Sigmoid colon (tissue), 7 donors: ENCODE results near the gene CD226. TPM values are rescaled to one million over a fixed set of nuclear protein-coding genes. Genes with fewer than 3 reads are reported as not detected.

ENCODE experiments used
- DNase-seq: peaks from one replicate; pipeline ENCODE4 v3.0.0-alpha.2; 2019
- H3K27ac ChIP-seq, 4 donors: fragments of 200-600 bp; sonication (generic); one replicate each; pipeline ENCODE4 v1.5.1; 2016 to 2019; ENCODE audit warnings: mild to moderate bottlenecking in 1 of 4
- H3K27me3 ChIP-seq, 3 donors: fragments of 200-600 bp; sonication (generic); one replicate each; pipeline ENCODE4 v1.5.1; 2019; ENCODE audit warnings: mild to moderate bottlenecking in 1 of 3
- H3K36me3 ChIP-seq, 4 donors: fragments of 200-600 bp; sonication (generic); one replicate each; pipeline ENCODE4 v1.5.1; 2016 to 2019
- H3K4me1 ChIP-seq, 4 donors: fragments of 200-600 bp; sonication (generic); one replicate each; pipeline ENCODE4 v1.5.1; 2017 to 2019
- H3K4me3 ChIP-seq, 4 donors: fragments of 200-600 bp; sonication (generic); one replicate each; pipeline ENCODE4 v1.5.1; 2017 to 2019; ENCODE audit warnings: mild to moderate bottlenecking in 2 of 4, moderate library complexity in 1 of 4
- H3K9me3 ChIP-seq, 4 donors: fragments of 200-600 bp in 3 of 4; sonication (generic) in 3 of 4; one replicate each; pipeline versions ENCODE4 v1.5.1 to v1.6.1; 2013 to 2019
- CTCF ChIP-seq, 4 experiments: fragments of 450-650 bp in 3 of 4; fragments of 200-600 bp in 1 of 4; IDR thresholded peaks; one replicate each; pipeline ENCODE4 v1.5.1; 2016 to 2019; ENCODE audit warnings: antibody characterized with exemption in 4 of 4, mild to moderate bottlenecking in 3 of 4, moderate library complexity in 2 of 4
- EP300 ChIP-seq, 4 donors: sonication (generic); formaldehyde crosslinking; IDR thresholded peaks; one replicate each; pipeline ENCODE4 v1.6.1; 2017; ENCODE audit warnings: antibody characterized with exemption in 4 of 4
- POLR2A ChIP-seq, 2 donors: fragments of 450-650 bp; IDR thresholded peaks; one replicate each; pipeline ENCODE4 v1.6.1; 2016; ENCODE audit warnings: antibody characterized with exemption in 2 of 2, mild to moderate bottlenecking in 2 of 2, moderate library complexity in 2 of 2
- POLR2AphosphoS5 ChIP-seq, 4 donors: sonication (generic); formaldehyde crosslinking; IDR thresholded peaks; one replicate each; pipeline ENCODE4 v1.6.1; 2017; ENCODE audit warnings: antibody characterized with exemption in 4 of 4
- WGBS, 2 donors: extraction: QIAGEN DNeasy Blood & Tissue Kit; methylation state at CpG; one replicate each; pipeline ENCODE4 v1.1.7; 2013; 5-methylcytosine and 5-hydroxymethylcytosine counted together
- intact Hi-C: fragments of 100-400 bp; cut with DNase I; formaldehyde crosslinking; loops from one replicate; pipeline ENCODE4 v1.15.1; 2023
- polyA plus RNA-seq, 3 donors: library from polyadenylated mRNA; stranded (reverse); fragments of 200-250 nt; gene quantifications; one replicate each; pipeline ENCODE4 v1.2.3, GENCODE V29; 2013
- total RNA-seq, 4 donors: library from RNA; depleted of rRNA; stranded (reverse); fragments of >200 nt; gene quantifications; one replicate each; pipeline ENCODE4 v1.1.0, GENCODE V29; 2016
- donor health status: healthy with polysubstance abuse.
- donor health status: Bipolar disorder and iron deficiency.
- donor health status: healthy.

CD226 gene
- total and polyA plus RNA-seq, 7 donors: under 0.01 to 2.4 (median 0.55) TPM

GRCh38 chr18:69817335-69817940, 130.2 kb downstream of the CD226 start:
- H3K4me3 ChIP-seq: no peak overlapping the region
- intact Hi-C loops: no loop called here
- TF ChIP-seq POLR2AphosphoS5 (IDR thresholded peaks at IDR 0.05): no peak
- no peak for TF ChIP-seq POLR2A (IDR thresholded peaks at IDR 0.05)
- no peak for TF ChIP-seq CTCF (IDR thresholded peaks at IDR 0.05)
- TF ChIP-seq EP300 (IDR thresholded peaks at IDR 0.05): no peak
- no peaks in the 10 kb centered on the region for H3K36me3 ChIP-seq
- no peak overlapping the region for H3K27ac ChIP-seq
- no peaks in the 10 kb centered on the region for H3K4me1 ChIP-seq
- DNase-seq: no peak
- H3K27me3 ChIP-seq: no peaks in the 10 kb centered on the region
- WGBS, 2 donors: 72 to 82% methylated on average over 5 of the region's 5 CpGs
- H3K9me3 ChIP-seq: peaks cover 0 to 4% (median 0%) of the 10 kb centered on the region in 4 donors

GRCh38 chr18:69814861-69815385, 132.8 kb downstream of the CD226 start:
- no peak for DNase-seq
- H3K9me3 ChIP-seq: peaks cover 0 to 2% (median 0%) of the 10 kb centered on the region in 4 donors

DNA sequence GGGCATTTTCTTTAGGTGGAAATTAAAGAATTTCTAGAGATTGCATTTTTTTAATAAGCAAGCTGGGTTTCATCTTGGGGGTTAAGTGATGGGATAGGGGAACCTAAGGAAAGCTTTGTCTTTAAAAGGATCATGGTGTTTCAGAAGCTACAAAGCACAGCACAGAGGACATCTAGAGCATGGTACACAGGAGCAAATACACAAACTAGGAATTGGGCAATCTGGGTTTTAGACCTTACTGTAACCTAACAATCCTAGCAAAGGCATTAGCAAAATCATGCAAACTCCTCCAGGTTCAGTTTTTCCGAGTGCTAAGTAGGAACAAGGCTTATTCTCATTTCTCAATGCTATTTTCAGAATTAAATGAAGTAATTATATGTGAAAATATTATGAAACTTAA, 134.1 kb downstream of the CD226 start:
- 81 to 88% methylated on average over 1 of the region's 1 CpG for WGBS, 2 donors
- intact Hi-C loops: no loop called here
- Histone ChIP-seq H3K27ac (no peak overlapping the region), H3K36me3 (no peaks in the 10 kb centered on the region), H3K4me1 (no peaks in the 10 kb centered on the region), H3K27me3 (no peaks in the 10 kb centered on the region), H3K9me3 (peaks cover 0 to 4% (median 0%) of the 10 kb centered on the region in 4 donors), H3K4me3 (no peak overlapping the region)
- TF ChIP-seq POLR2A (IDR thresholded peaks at IDR 0.05): no peak
- no peak for TF ChIP-seq CTCF (IDR thresholded peaks at IDR 0.05)
- TF ChIP-seq EP300 (IDR thresholded peaks at IDR 0.05): no peak
- no peak for TF ChIP-seq POLR2AphosphoS5 (IDR thresholded peaks at IDR 0.05)
- no peak for DNase-seq

More at GRCh38 chr18:69814861-69815385, 132.8 kb downstream of the CD226 start:
- intact Hi-C loops: no loop called here
- no peaks in the 10 kb centered on the region for H3K4me1 ChIP-seq
- 78 to 87% methylated on average over 4 of the region's 4 CpGs for WGBS, 2 donors
- TF ChIP-seq EP300 (IDR thresholded peaks at IDR 0.05) (no peak), POLR2A (IDR thresholded peaks at IDR 0.05) (no peak), POLR2AphosphoS5 (IDR thresholded peaks at IDR 0.05) (no peak)
- no peak overlapping the region for H3K4me3 ChIP-seq
- no peaks in the 10 kb centered on the region for H3K27me3 ChIP-seq
- no peak overlapping the region for H3K27ac ChIP-seq
- H3K36me3 ChIP-seq: no peaks in the 10 kb centered on the region

GRCh38 chr18:69808399-69808798, 139.3 kb downstream of the CD226 start:
- Histone ChIP-seq H3K4me3 (no peak overlapping the region), H3K9me3 (peaks cover 0 to 4% (median 0%) of the 10 kb centered on the region in 4 donors), H3K27me3 (no peaks in the 10 kb centered on the region), H3K36me3 (no peaks in the 10 kb centered on the region), H3K4me1 (no peaks in the 10 kb centered on the region), H3K27ac (no peak overlapping the region)
- intact Hi-C loops: no loop called here
- WGBS, 2 donors: 82 to 85% methylated on average over 2 of the region's 2 CpGs
- no peak for DNase-seq
- TF ChIP-seq CTCF (IDR thresholded peaks at IDR 0.05) (no peak), EP300 (IDR thresholded peaks at IDR 0.05) (no peak), POLR2AphosphoS5 (IDR thresholded peaks at IDR 0.05) (no peak), POLR2A (IDR thresholded peaks at IDR 0.05) (no peak)

DNA sequence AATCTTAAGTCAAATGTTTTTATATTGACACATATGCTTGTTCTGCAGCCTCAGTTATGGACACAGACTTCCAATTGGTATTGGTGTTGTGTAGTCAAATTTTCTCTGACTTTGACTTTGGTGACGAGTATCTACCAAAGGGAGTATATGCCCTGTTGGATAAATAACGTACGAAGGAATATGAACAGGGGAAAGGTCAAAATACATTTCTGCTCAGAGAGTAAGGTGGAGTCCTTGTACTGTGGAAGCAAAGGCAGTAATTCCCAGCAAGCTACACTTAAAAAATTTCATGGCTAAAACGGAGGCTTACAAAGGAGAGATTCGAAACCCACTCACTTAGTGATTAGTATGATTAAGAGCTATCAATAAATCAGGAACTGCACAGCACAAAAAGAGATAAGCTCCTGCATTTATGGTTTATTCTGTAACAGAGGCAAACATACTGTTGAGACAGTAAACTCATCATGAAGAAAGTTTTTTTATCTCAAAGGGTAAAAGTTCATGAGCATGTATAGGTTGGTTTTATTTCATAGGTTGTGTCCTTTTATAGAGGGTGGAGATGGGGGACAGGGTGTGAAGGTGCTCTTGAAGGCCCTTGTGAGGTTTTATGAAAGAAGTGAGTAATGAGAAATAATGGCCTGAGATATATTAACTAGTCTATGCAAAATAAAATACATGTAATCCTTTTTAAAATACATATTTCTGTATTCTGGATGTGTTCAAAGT, 142.7 kb downstream of the CD226 start:
- 26 to 70% methylated on average over 5 of the region's 5 CpGs for WGBS, 2 donors
- H3K36me3 ChIP-seq: no peaks in the 10 kb centered on the region
- TF ChIP-seq POLR2AphosphoS5 (IDR thresholded peaks at IDR 0.05) (no peak), CTCF (IDR thresholded peaks at IDR 0.05) (no peak), EP300 (IDR thresholded peaks at IDR 0.05) (no peak), POLR2A (IDR thresholded peaks at IDR 0.05) (no peak)
- no peak overlapping the region for H3K27ac ChIP-seq
- no peak overlapping the region for H3K4me3 ChIP-seq
- no peaks in the 10 kb centered on the region for H3K4me1 ChIP-seq
- intact Hi-C loops: no loop called here
- H3K9me3 ChIP-seq: peaks cover 0 to 2% (median 0%) of the 10 kb centered on the region in 4 donors
- no peaks in the 10 kb centered on the region for H3K27me3 ChIP-seq
- DNase-seq: no peak
